Stomach (tissue), 4 donors: ENCODE results near the gene WDR20.

Experiments
- EP300 ChIP-seq: sonication (generic); formaldehyde crosslinking; IDR thresholded peaks from one replicate; pipeline ENCODE4 v1.6.1; 2017; ENCODE audit warnings: antibody characterized with exemption
- POLR2A ChIP-seq, 4 donors: fragments of 450-650 bp; IDR thresholded peaks; one replicate each; pipeline ENCODE4 v1.6.1; 2016; ENCODE audit warnings: antibody characterized with exemption in 4 of 4, control low read depth in 2 of 4, mild to moderate bottlenecking in 1 of 4, moderate library complexity in 1 of 4
- POLR2AphosphoS5 ChIP-seq, 3 donors: sonication (generic); formaldehyde crosslinking; IDR thresholded peaks; one replicate each; pipeline ENCODE4 v1.6.1; 2016; ENCODE audit warnings: antibody characterized with exemption in 3 of 3
- TF ChIP-seq, protein P1 (sequence below), 7 experiments: fragments of 450-650 bp in 4 of 7; fragments of 200-600 bp in 3 of 7; sonication (generic) in 3 of 7; IDR thresholded peaks; one replicate each; pipeline ENCODE4 v1.5.1; 2016 to 2019; ENCODE audit warnings: antibody characterized with exemption in 7 of 7, control low read depth in 2 of 7, mild to moderate bottlenecking in 1 of 7

DNA sequence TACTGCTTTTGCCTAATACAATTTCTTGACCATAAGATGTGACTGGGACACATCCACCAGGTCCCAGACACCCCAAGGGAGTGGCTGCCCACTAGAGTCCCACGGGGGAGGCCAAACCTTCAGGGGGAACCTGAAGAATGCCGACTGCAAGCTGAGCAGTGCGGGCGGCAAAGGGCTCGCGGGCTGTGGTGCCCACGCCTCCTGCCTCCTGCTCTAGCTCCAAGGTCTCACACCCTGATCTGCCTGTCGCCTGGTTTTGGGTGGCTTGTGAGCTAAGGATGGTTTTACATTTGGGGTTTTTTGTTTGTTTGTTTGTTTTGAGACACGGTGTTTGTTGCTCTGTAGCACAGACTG is 90.0 kb downstream of the WDR20 start:
- TF ChIP-seq, protein P1, sequence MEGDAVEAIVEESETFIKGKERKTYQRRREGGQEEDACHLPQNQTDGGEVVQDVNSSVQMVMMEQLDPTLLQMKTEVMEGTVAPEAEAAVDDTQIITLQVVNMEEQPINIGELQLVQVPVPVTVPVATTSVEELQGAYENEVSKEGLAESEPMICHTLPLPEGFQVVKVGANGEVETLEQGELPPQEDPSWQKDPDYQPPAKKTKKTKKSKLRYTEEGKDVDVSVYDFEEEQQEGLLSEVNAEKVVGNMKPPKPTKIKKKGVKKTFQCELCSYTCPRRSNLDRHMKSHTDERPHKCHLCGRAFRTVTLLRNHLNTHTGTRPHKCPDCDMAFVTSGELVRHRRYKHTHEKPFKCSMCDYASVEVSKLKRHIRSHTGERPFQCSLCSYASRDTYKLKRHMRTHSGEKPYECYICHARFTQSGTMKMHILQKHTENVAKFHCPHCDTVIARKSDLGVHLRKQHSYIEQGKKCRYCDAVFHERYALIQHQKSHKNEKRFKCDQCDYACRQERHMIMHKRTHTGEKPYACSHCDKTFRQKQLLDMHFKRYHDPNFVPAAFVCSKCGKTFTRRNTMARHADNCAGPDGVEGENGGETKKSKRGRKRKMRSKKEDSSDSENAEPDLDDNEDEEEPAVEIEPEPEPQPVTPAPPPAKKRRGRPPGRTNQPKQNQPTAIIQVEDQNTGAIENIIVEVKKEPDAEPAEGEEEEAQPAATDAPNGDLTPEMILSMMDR (IDR thresholded peaks at IDR 0.05) = no peak
- TF ChIP-seq POLR2A (IDR thresholded peaks at IDR 0.05) (no peak), EP300 (no peak), POLR2AphosphoS5 (IDR thresholded peaks at IDR 0.05) (no peak)
